Measurements from ENCODE around the gene TGFBR3.

The TGFBR3 gene

DNA sequence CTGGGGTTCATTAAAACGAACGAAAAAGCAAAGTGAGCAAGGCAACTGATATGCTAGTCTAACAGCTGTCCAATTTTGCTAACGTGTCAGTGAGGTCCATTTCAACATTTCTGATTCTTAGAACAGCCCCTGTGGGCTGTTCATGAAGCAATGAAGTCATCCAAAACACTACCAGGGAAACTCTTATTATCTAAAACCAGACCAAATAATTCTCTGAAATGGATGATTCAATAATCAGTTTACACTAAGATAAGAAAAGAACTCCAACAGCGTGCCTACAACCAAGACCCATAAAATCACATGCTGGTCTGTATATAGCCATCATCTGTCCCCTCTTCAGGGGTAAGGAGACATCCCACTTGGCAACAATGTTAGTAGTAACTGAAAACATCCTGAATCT lies 122.7 kb downstream of the TGFBR3 start:
- Histone ChIP-seq H3K27ac (ENCODE audit: low read length) (no peak overlapping the region), H3K4me1 (ENCODE audit: control insufficient read depth in 1 of 2, insufficient read depth in 2 of 2, low read length in 2 of 2) (peaks cover 0 to 30% of the 10 kb centered on the region in 2 donors), H3K4me3 (ENCODE audit: low read depth in 1 of 2, low read length in 2 of 2) (no peak overlapping the region), H3K27me3 (ENCODE audit: low read depth, low read length) (no peaks in the 10 kb centered on the region), H3K36me3 (ENCODE audit: control insufficient read depth in 1 of 2, insufficient read depth in 2 of 2, low read length in 2 of 2) (no peaks in the 10 kb centered on the region), H3K9me3 (ENCODE audit: control insufficient read depth in 1 of 2, low read length in 2 of 2) (no peaks in the 10 kb centered on the region)

DNA sequence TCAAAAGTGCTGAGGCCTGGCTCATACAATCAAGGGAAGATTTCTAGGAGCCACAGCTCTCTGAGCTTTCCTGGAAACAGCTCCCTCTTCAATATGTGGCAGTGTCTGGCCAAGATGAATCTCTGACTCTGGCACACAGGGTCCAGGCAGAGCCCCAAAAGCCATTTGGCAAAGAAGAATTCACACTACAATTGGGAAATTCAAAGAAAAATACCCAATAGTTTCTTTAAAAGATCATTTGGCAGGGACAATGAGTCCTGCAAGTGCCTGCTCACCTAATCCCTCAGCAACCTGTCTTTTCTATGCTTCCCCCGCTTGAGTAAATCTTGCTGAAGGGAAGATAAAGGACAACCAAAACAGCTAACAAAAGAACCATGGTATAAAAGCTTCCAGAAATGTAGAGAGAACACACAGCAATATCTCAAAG lies 124.6 kb downstream of the TGFBR3 start:
- H3K9me3 ChIP-seq (ENCODE audit: control insufficient read depth in 1 of 2, low read length in 2 of 2) = no peaks in the 10 kb centered on the region
- H3K27me3 ChIP-seq (ENCODE audit: low read depth, low read length) = no peaks in the 10 kb centered on the region
- peak overlapping the region; percentile 60 for H3K27ac ChIP-seq (ENCODE audit: low read length)
- peaks cover 0 to 32% of the 10 kb centered on the region in 2 donors for H3K4me1 ChIP-seq (ENCODE audit: control insufficient read depth in 1 of 2, insufficient read depth in 2 of 2, low read length in 2 of 2)
- H3K4me3 ChIP-seq (ENCODE audit: low read depth in 1 of 2, low read length in 2 of 2) = no peak overlapping the region
- no peaks in the 10 kb centered on the region for H3K36me3 ChIP-seq (ENCODE audit: control insufficient read depth in 1 of 2, insufficient read depth in 2 of 2, low read length in 2 of 2)

DNA sequence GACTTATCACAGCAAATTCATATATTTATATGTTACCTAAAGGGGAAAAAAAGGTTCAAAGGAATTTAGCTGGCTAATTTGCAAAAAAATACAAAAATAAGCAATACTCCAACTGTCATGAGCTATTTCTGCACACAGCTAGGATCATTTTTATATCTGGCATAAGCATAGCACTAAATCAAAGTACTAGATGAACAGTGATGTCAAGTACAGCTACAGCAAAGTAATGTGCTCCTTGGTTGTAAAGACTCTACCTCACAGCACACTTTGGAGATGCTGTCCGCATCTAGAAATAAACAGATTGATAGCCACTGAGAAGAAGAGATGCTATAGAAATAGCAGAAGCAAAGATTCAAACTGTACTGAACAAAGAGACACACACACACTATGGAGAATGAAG lies 125.4 kb downstream of the TGFBR3 start:
- Histone ChIP-seq H3K36me3 (ENCODE audit: control insufficient read depth in 1 of 2, insufficient read depth in 2 of 2, low read length in 2 of 2) (no peaks in the 10 kb centered on the region), H3K27me3 (ENCODE audit: low read depth, low read length) (no peaks in the 10 kb centered on the region), H3K9me3 (ENCODE audit: control insufficient read depth in 1 of 2, low read length in 2 of 2) (no peaks in the 10 kb centered on the region), H3K4me3 (ENCODE audit: low read depth in 1 of 2, low read length in 2 of 2) (no peak overlapping the region), H3K27ac (ENCODE audit: low read length) (no peak overlapping the region), H3K4me1 (ENCODE audit: control insufficient read depth in 1 of 2, insufficient read depth in 2 of 2, low read length in 2 of 2) (peaks cover 4 to 32% of the 10 kb centered on the region in 2 donors)

DNA sequence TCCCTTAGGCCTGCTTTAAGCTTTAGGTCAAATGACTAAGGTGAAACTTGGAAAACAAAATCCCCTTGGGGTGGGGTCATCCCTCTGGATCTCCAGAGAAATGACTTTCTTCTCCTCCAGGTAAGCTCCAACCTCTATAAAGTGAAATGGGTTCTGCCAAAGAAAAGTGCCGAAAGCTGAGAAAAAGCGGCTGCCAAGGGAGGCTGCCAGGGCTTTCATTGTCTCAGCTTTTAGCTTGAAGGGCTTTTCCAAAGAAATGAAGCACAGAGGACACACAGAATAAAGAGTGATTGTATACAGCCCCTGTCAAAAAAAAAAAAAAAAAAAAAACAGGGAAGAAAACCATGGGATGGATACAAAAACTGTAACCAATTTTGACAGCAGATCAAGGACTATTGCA lies 126.9 kb downstream of the TGFBR3 start:
- Histone ChIP-seq H3K27ac (ENCODE audit: low read length) (peak overlapping the region; percentile 45), H3K27me3 (ENCODE audit: low read depth, low read length) (no peaks in the 10 kb centered on the region), H3K36me3 (ENCODE audit: control insufficient read depth in 1 of 2, insufficient read depth in 2 of 2, low read length in 2 of 2) (no peaks in the 10 kb centered on the region), H3K4me3 (ENCODE audit: low read depth in 1 of 2, low read length in 2 of 2) (no peak overlapping the region), H3K9me3 (ENCODE audit: control insufficient read depth in 1 of 2, low read length in 2 of 2) (no peaks in the 10 kb centered on the region), H3K4me1 (ENCODE audit: control insufficient read depth in 1 of 2, insufficient read depth in 2 of 2, low read length in 2 of 2) (peaks cover 4 to 38% of the 10 kb centered on the region in 2 donors)

DNA sequence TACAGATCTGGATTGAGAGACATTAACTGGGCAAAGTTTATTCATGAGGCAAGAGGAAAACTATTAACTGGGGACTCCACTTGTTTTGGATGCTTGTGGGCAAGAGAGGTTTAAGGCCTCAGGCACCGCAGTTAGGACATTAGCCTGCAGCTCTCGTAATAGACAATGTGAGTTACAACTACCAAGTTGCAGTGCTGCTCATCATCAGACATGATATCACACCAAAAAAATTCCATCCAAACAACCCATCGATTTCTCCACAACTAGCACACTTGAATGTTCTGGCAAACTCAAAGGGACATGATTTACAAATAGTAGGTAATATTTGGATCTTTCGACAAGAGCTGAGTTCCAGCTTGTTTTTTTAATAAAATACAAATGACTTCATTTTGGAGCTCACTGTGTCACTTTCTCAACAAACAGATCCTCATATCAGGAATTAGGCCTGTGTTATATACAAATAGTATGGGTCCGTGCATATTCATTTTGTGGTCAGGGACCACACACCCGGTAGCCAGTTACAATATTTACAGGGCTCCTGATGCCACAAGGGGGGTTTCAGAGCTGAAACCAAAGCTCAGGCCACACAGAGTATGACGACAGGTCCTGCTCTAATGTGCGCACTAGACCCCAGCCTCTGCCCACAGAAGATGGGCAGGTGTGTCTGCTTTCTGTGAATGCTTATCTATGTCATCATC lies 128.0 kb downstream of the TGFBR3 start:
- Histone ChIP-seq H3K27me3 (ENCODE audit: low read depth, low read length) (no peaks in the 10 kb centered on the region), H3K9me3 (ENCODE audit: control insufficient read depth in 1 of 2, low read length in 2 of 2) (no peaks in the 10 kb centered on the region), H3K27ac (ENCODE audit: low read length) (peak overlapping the region; percentile 45), H3K4me3 (ENCODE audit: low read depth in 1 of 2, low read length in 2 of 2) (no peak overlapping the region), H3K36me3 (ENCODE audit: control insufficient read depth in 1 of 2, insufficient read depth in 2 of 2, low read length in 2 of 2) (no peaks in the 10 kb centered on the region), H3K4me1 (ENCODE audit: control insufficient read depth in 1 of 2, insufficient read depth in 2 of 2, low read length in 2 of 2) (peaks cover 4 to 41% of the 10 kb centered on the region in 2 donors)

DNA sequence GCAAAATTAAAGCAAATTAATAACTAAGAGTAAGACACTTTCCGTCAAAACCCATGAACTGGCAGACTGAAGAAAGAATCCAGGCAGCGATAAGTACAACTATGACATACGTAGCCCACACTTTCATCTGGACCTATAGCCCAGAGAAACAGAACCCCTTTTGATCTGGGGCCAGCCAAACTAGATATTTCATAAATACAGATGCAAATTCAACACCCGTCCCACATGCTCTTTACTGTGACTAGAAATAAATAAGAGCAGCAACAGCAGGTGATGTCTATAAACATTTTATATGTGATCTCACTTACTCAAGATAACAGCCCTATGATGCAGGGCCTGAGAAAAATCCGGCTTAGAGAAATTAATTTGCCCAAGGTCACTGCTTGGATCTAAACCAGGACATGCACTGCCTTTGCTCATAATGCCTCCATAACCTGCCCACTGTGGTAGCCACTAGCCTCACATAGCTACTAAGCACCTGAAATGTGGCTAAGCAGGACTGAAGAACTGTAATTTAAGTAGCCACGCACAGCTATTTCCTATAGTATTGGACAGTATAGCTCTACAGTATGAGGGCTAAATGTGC lies 130.2 kb downstream of the TGFBR3 start:
- H3K4me3 ChIP-seq (ENCODE audit: low read depth in 1 of 2, low read length in 2 of 2) = peak overlapping the region in 1 of 2 donors; percentile 9
- no peaks in the 10 kb centered on the region for H3K9me3 ChIP-seq (ENCODE audit: control insufficient read depth in 1 of 2, low read length in 2 of 2)
- no peaks in the 10 kb centered on the region for H3K36me3 ChIP-seq (ENCODE audit: control insufficient read depth in 1 of 2, insufficient read depth in 2 of 2, low read length in 2 of 2)
- no peaks in the 10 kb centered on the region for H3K27me3 ChIP-seq (ENCODE audit: low read depth, low read length)
- peak overlapping the region; percentile 67 for H3K27ac ChIP-seq (ENCODE audit: low read length)
- peaks cover 5 to 46% of the 10 kb centered on the region in 2 donors for H3K4me1 ChIP-seq (ENCODE audit: control insufficient read depth in 1 of 2, insufficient read depth in 2 of 2, low read length in 2 of 2)

DNA sequence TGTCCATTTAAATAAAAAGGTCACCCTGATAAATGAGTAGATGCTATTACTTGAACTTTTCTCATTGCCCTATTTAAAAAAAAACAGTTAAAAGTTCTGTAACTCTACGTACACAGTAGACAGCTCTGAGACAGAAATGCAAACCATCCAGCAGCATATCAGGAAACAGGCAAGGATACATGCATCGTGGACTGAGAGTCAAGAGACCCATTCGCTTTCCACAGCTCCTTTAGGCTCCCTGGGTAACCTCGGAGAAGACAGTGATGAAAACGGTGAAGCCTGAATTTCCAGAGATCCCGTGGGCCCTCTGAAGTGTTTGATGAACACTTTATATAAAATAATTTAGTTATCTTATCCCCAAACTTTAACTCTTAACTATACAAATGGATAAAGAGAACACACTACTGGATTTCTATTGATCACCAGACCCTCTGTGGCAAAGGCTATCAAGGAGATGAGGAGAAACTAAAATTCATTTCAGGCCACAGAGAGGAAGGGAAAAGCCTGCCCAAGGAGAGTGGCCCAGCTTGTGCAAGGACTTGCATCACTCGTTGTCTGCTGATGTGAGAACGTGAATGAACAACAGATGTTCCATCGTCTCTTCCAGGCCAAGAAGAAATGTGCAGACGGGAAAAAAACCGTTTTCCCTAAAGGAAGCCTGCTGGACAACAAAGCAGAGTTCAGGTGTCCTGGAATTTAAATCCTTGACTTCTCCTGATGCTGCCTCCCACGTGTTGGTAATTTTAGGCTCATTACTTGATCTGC lies 131.0 kb downstream of the TGFBR3 start:
- H3K4me1 ChIP-seq (ENCODE audit: control insufficient read depth in 1 of 2, insufficient read depth in 2 of 2, low read length in 2 of 2) = peaks cover 11 to 46% of the 10 kb centered on the region in 2 donors
- H3K9me3 ChIP-seq (ENCODE audit: control insufficient read depth in 1 of 2, low read length in 2 of 2) = no peaks in the 10 kb centered on the region
- H3K36me3 ChIP-seq (ENCODE audit: control insufficient read depth in 1 of 2, insufficient read depth in 2 of 2, low read length in 2 of 2) = no peaks in the 10 kb centered on the region
- peak overlapping the region in 1 of 2 donors; percentile 9 for H3K4me3 ChIP-seq (ENCODE audit: low read depth in 1 of 2, low read length in 2 of 2)
- H3K27ac ChIP-seq (ENCODE audit: low read length) = peak overlapping the region; percentile 67
- no peaks in the 10 kb centered on the region for H3K27me3 ChIP-seq (ENCODE audit: low read depth, low read length)

DNA sequence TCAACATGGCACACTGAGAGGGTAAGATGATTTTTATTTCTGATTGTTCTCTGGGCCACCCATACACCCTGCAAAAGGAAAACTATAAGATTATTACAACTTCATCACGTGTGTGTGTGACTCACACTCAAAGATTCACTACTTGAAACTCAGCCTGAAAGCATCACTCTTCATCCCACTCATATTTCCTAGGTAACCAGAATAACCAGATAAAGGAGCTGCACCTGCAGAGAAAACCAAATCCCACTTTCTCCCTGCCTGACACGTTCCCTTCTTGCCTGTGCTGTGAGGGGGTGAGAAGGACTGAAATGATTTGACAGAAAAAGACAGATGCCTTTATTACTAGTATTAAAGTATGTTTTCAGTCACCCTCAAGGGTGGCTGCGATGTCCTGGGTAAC lies 131.6 kb downstream of the TGFBR3 start:
- H3K4me3 ChIP-seq (ENCODE audit: low read depth in 1 of 2, low read length in 2 of 2) = no peak overlapping the region
- H3K27ac ChIP-seq (ENCODE audit: low read length) = peak overlapping the region; percentile 67
- peaks cover 11 to 50% of the 10 kb centered on the region in 2 donors for H3K4me1 ChIP-seq (ENCODE audit: control insufficient read depth in 1 of 2, insufficient read depth in 2 of 2, low read length in 2 of 2)
- no peaks in the 10 kb centered on the region for H3K36me3 ChIP-seq (ENCODE audit: control insufficient read depth in 1 of 2, insufficient read depth in 2 of 2, low read length in 2 of 2)
- no peaks in the 10 kb centered on the region for H3K9me3 ChIP-seq (ENCODE audit: control insufficient read depth in 1 of 2, low read length in 2 of 2)
- no peaks in the 10 kb centered on the region for H3K27me3 ChIP-seq (ENCODE audit: low read depth, low read length)

DNA sequence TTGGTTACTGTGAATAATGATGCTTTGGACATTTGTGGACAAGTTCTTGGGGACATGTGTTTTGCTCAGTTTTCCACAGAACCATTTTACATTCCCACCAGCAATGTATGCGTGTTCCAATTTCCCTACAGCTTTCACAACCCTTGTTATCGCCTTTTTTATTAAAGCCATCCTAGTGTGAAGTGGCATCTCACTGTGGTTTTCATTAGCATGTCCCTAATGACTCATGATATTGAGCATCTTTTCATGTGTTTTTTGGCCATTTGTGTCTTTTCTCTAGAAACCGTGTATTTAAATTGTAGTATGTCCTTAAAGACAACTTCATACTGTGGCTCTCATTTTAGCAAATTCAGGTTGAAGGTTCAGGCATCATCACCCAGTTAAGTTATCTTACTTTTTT lies 132.1 kb downstream of the TGFBR3 start:
- peaks cover 11 to 51% of the 10 kb centered on the region in 2 donors for H3K4me1 ChIP-seq (ENCODE audit: control insufficient read depth in 1 of 2, insufficient read depth in 2 of 2, low read length in 2 of 2)
- no peak overlapping the region for H3K27ac ChIP-seq (ENCODE audit: low read length)
- no peaks in the 10 kb centered on the region for H3K27me3 ChIP-seq (ENCODE audit: low read depth, low read length)
- no peak overlapping the region for H3K4me3 ChIP-seq (ENCODE audit: low read depth in 1 of 2, low read length in 2 of 2)
- no peaks in the 10 kb centered on the region for H3K36me3 ChIP-seq (ENCODE audit: control insufficient read depth in 1 of 2, insufficient read depth in 2 of 2, low read length in 2 of 2)
- no peaks in the 10 kb centered on the region for H3K9me3 ChIP-seq (ENCODE audit: control insufficient read depth in 1 of 2, low read length in 2 of 2)

DNA sequence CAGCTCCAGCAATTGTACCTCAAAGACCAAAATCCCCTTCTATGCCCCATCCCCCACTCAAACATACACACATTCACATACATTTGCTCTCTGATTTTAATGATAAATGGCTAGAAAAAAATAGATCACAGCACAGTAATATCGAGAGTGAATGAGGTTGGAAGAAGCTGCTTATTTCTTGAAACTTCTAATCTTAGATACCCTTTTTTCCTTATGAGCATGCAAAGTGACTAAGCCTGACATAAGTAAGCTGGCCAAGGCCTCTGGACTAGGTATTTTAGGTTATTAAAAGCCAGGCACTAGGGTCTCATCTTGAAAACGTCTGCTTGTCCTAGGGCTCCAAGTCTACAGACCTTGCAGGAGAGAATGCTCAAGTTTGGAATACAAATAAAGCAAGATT lies 133.6 kb downstream of the TGFBR3 start:
- Histone ChIP-seq H3K36me3 (ENCODE audit: control insufficient read depth in 1 of 2, insufficient read depth in 2 of 2, low read length in 2 of 2) (no peaks in the 10 kb centered on the region), H3K27ac (ENCODE audit: low read length) (peak overlapping the region; percentile 48), H3K27me3 (ENCODE audit: low read depth, low read length) (no peaks in the 10 kb centered on the region), H3K9me3 (ENCODE audit: control insufficient read depth in 1 of 2, low read length in 2 of 2) (no peaks in the 10 kb centered on the region), H3K4me3 (ENCODE audit: low read depth in 1 of 2, low read length in 2 of 2) (no peak overlapping the region), H3K4me1 (ENCODE audit: control insufficient read depth in 1 of 2, insufficient read depth in 2 of 2, low read length in 2 of 2) (peaks cover 11 to 42% of the 10 kb centered on the region in 2 donors)

DNA sequence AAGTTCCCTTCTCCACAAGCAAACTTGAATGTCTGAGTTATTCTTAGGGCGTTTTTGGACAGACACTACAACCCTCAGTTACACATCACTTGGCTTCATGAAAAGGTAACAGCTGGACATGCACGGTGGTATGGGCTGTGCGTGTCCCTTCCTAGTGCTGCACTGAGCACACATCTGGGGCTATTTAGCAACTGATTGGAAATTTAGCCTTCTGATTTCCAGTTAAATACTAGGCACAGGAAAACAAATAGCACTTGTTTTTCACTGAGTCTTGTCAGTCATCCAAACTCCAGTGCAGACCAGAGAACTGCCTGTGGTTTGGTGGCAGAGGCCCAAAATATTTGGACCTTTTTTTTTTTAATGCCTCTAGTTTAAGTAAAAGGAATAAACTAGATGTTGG lies 134.7 kb downstream of the TGFBR3 start:
- Histone ChIP-seq H3K36me3 (ENCODE audit: control insufficient read depth in 1 of 2, insufficient read depth in 2 of 2, low read length in 2 of 2) (no peaks in the 10 kb centered on the region), H3K9me3 (ENCODE audit: control insufficient read depth in 1 of 2, low read length in 2 of 2) (no peaks in the 10 kb centered on the region), H3K4me1 (ENCODE audit: control insufficient read depth in 1 of 2, insufficient read depth in 2 of 2, low read length in 2 of 2) (peaks cover 11 to 44% of the 10 kb centered on the region in 2 donors), H3K4me3 (ENCODE audit: low read depth in 1 of 2, low read length in 2 of 2) (no peak overlapping the region), H3K27ac (ENCODE audit: low read length) (no peak overlapping the region), H3K27me3 (ENCODE audit: low read depth, low read length) (no peaks in the 10 kb centered on the region)

All from muscle layer of duodenum (tissue), 2 donors.